SK-N-MC (cell line): Measurements from ENCODE around the gene CTNNA3.

Experiments
- EZH2 ChIP-seq: fragments of 200-600 bp; sonication (generic); IDR thresholded peaks from one replicate; pipeline ENCODE4 v1.6.1; 2017; ENCODE audit warnings: antibody characterized with exemption
- POLR2AphosphoS5 ChIP-seq: IDR thresholded peaks from 2 replicates; pipeline ENCODE4 v1.6.1; 2012; ENCODE audit warnings: mild to moderate bottlenecking, low read depth, low read length, borderline replicate concordance

- TF ChIP-seq EZH2 (no peak), POLR2AphosphoS5 (no peak)
Observed at GRCh38 chr10:67017218-67017617, 678.8 kb downstream of the CTNNA3 start.
